ENCODE data around the gene DDX1.

DNA sequence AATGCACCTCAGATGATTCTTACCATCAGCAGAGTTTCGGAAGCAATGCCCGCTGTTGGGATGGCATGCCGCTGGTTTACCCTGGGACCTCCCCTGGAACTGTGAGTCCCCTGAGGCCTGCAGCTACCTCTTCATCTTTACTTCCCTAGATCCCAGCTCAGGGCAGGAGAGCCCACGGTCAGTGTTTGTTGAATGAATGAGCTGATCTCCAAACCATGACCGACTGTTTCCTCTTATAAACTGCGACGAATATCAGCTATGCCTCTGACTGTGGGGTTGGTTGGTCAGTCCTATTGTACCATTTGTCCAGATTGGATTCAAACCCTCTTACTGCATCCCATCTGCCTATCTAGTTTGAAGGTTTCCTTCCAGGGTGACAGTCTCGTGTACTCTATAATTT, 64.4 kb downstream of the DDX1 start:
- TF ChIP-seq POLR2A (IDR thresholded peaks at IDR 0.05; ENCODE audit: low read depth, low read length) (no peak), RCOR1 (IDR thresholded peaks at IDR 0.05; ENCODE audit: insufficient replicate concordance, low read length) (no peak), MAZ (IDR thresholded peaks at IDR 0.05; ENCODE audit: borderline replicate concordance, low read depth, low read length) (no peak), SMC3 (IDR thresholded peaks at IDR 0.05; ENCODE audit: low read depth, low read length) (no peak), BHLHE40 (IDR thresholded peaks at IDR 0.05; ENCODE audit: low read depth, low read length) (no peak), RAD21 (IDR thresholded peaks at IDR 0.05; ENCODE audit: low read length) (no peak), CEBPB (IDR thresholded peaks at IDR 0.05; ENCODE audit: low read depth, low read length) (no peak), FOS (IDR thresholded peaks at IDR 0.05; ENCODE audit: low read depth, low read length) (no peak), CHD1 (IDR thresholded peaks at IDR 0.05; ENCODE audit: low read depth, low read length) (no peak), MXI1 (IDR thresholded peaks at IDR 0.05; ENCODE audit: borderline replicate concordance, low read depth, low read length) (no peak), MAFK (IDR thresholded peaks at IDR 0.05; ENCODE audit: low read depth, low read length) (no peak)
- TF ChIP-seq, protein P1, sequence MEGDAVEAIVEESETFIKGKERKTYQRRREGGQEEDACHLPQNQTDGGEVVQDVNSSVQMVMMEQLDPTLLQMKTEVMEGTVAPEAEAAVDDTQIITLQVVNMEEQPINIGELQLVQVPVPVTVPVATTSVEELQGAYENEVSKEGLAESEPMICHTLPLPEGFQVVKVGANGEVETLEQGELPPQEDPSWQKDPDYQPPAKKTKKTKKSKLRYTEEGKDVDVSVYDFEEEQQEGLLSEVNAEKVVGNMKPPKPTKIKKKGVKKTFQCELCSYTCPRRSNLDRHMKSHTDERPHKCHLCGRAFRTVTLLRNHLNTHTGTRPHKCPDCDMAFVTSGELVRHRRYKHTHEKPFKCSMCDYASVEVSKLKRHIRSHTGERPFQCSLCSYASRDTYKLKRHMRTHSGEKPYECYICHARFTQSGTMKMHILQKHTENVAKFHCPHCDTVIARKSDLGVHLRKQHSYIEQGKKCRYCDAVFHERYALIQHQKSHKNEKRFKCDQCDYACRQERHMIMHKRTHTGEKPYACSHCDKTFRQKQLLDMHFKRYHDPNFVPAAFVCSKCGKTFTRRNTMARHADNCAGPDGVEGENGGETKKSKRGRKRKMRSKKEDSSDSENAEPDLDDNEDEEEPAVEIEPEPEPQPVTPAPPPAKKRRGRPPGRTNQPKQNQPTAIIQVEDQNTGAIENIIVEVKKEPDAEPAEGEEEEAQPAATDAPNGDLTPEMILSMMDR (conservative IDR thresholded peaks at IDR 0.05; ENCODE audit: low read depth, low read length), result no peak
- TF ChIP-seq, protein P2, sequence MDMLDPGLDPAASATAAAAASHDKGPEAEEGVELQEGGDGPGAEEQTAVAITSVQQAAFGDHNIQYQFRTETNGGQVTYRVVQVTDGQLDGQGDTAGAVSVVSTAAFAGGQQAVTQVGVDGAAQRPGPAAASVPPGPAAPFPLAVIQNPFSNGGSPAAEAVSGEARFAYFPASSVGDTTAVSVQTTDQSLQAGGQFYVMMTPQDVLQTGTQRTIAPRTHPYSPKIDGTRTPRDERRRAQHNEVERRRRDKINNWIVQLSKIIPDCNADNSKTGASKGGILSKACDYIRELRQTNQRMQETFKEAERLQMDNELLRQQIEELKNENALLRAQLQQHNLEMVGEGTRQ (IDR thresholded peaks at IDR 0.05; ENCODE audit: low read depth, low read length), result no peak

Data from IMR-90 (cell line).